ENCODE results near the gene FXN.

GRCh38 chr9:69079186-69079585, 43.6 kb downstream of the FXN start:
- TF ChIP-seq EZH2phosphoT487 (IDR thresholded peaks at IDR 0.05; ENCODE audit: low read depth, severe bottlenecking, unreplicated experiment) (no peak), CTCF (IDR thresholded peaks at IDR 0.05; ENCODE audit: poor library complexity) (no peak), EZH2 (IDR thresholded peaks at IDR 0.05; ENCODE audit: borderline replicate concordance) (no peak)

Data from hepatocyte (in vitro differentiated cells).